ENCODE measurements around the gene B3GALT2. TPM values are rescaled to one million over a fixed set of nuclear protein-coding genes. Genes with fewer than 3 reads are reported as not detected.

The B3GALT2 gene
- total RNA-seq (2013; cell fraction: nucleolus; rRNA removed): not detected in 2 replicates
- total RNA-seq (2014; rRNA removed) (not detected in 2 replicates), total RNA-seq (2014; rRNA removed; fragmentation: Illumina TruSeq; extraction: Trizol) (not detected in 2 replicates), total RNA-seq (2021) (not detected in 2 replicates), polyA plus RNA-seq (2011; rRNA removed) (not detected in 2 replicates), polyA plus RNA-seq (2014; fragmentation: Illumina TruSeq; extraction: Trizol) (not detected in 2 replicates), polyA plus RNA-seq (2014; fragmentation: Nextera tagmentation; extraction: Ambion mirVana) (under 1 TPM in 1 of 2 experiments, not detected in 1; 0.14 TPM), polyA plus RNA-seq (2014; rRNA removed) (not detected in 2 replicates), polyA plus RNA-seq (2016; fragmentation: Nextera tagmentation; extraction: Ambion mirVana) (under 1 TPM; 0.10 to 0.25 TPM), polyA minus RNA-seq (2011; rRNA and poly(A)+ RNA removed) (not detected in 2 replicates), Bru-seq, nascent RNA (not detected), BruChase-seq, experiment 1, labeled RNA remaining after a 6-hour chase (not detected), BruChase-seq, experiment 2, labeled RNA remaining after a 2-hour chase (not detected)
- 0.07 TPM for polyA plus RNA-seq (2011; ENCODE audit: low read depth)
- polyA plus RNA-seq (2011; cell fraction: cytosol; rRNA removed): not detected in 2 replicates
- polyA plus RNA-seq (2011; cell fraction: nucleus; rRNA removed): not detected in 2 replicates
- polyA plus RNA-seq (2012): 0.06 and 0.08 TPM in 2 replicates
- not detected in 2 replicates for polyA minus RNA-seq (2011; cell fraction: cytosol; rRNA and poly(A)+ RNA removed)
- not detected in 2 replicates for polyA minus RNA-seq (2011; cell fraction: nucleus; rRNA and poly(A)+ RNA removed)
- long read RNA-seq, experiment 1: 0 reads
- long read RNA-seq, experiment 2: 0 reads

GRCh38 chr1:193185901-193186731 lies at the start of gene B3GALT2:
TSS of gene B3GALT2 (minus strand) at chr1:193186613. CDS start at chr1:193181562, 5,051 bp downstream.
- Histone ChIP-seq H3K9me3 (replicated peaks; ENCODE audit: control insufficient read depth, insufficient read depth, low read length) (no peaks in the 10 kb centered on the region), H3K4me3 (no peak within 1 kb of the TSS), H3K27me3 (replicated peaks in 1 of 2; ENCODE audit: control insufficient read depth in 2 of 2, insufficient read depth in 2 of 2, low read length in 1 of 2) (no peaks in the 10 kb centered on the region), H3K79me2 (ENCODE audit: control insufficient read depth, insufficient read depth, low read length) (peaks cover 27% of the 10 kb centered on the region), H3K9ac (ENCODE audit: control insufficient read depth, insufficient read depth, low read length) (no peak within 1 kb of the TSS), H4K20me1 (ENCODE audit: control insufficient read depth, insufficient read depth) (no peaks in the 10 kb centered on the region), H2AFZ (ENCODE audit: control insufficient read depth, low read depth, low read length) (no peak within 1 kb of the TSS), H3K27ac (ENCODE audit: control insufficient read depth, insufficient read depth) (no peak within 1 kb of the TSS), H3K36me3 (ENCODE audit: control insufficient read depth in 2 of 2, insufficient read depth in 2 of 2, low read length in 1 of 2) (no peaks in the 10 kb centered on the region; a peak in 1 of 4 replicates), H3K4me1 (ENCODE audit: control insufficient read depth, insufficient read depth, low read length) (no peaks in the 10 kb centered on the region), H3K4me2 (ENCODE audit: control insufficient read depth, insufficient read depth) (peak within 1 kb of the TSS; percentile 8; the same call in 1 of the 2 replicates)
- RAD21 ChIA-PET (ENCODE audit: unreplicated experiment): interaction anchor here (0.7 to 3.6 kb wide), 6 partner anchors 8 to 222 kb away, joined by 3 to 17 read pairs (median 4); no protein-coding TSS in a partner anchor
- BruUV-seq (replicated peaks): no TSS peak
- no peak for FAIRE-seq
- CTCF ChIA-PET: interaction anchor here (0.6 to 3.1 kb wide), 10 partner anchors 8 to 152 kb away, joined by 3 to 26 read pairs (median 4); no protein-coding TSS in a partner anchor
- DNase-seq (ENCODE audit: low read depth, low spot score): no peak
- ATAC-seq: peak; percentile 54
- in situ Hi-C loops (cut with MboI) (no loop called here), intact Hi-C loops (cut with micrococcal nuclease; ENCODE audit: unreplicated experiment) (loop anchor here (10.0 kb wide), 2 partner anchors 219 to 349 kb away; no protein-coding TSS in a partner anchor)
- POLR2A ChIA-PET: interaction anchor here (0.6 kb wide), 1 partner anchor 59 kb away, joined by 6 read pairs; no protein-coding TSS in a partner anchor
- TF ChIP-seq MLLT1 (IDR thresholded peaks at IDR 0.05) (peak; percentile 30; the same call in 1 of the 2 replicates), CBFB (IDR thresholded peaks at IDR 0.05; ENCODE audit: low read depth) (no peak)
- WGBS (ENCODE audit: insufficient coverage, insufficient replicate concordance, low lambda C conversion rate, missing lambda C conversion rate): 93% methylated on average over 12 of the region's 13 CpGs
- SMC1A ChIA-PET (ENCODE audit: uncharacterized antibody, unreplicated experiment): interaction anchor here (0.7 to 3.8 kb wide), 11 partner anchors 8 to 182 kb away, joined by 3 to 17 read pairs (median 4); no protein-coding TSS in a partner anchor

All from GM12878 (cell line).